Cerebellar nuclear complex (tissue), 1 donor: ENCODE data around the gene AP3S1.
"Not testable (repeated sequence)": the region's sequence is repeated elsewhere in the genome, so short reads cannot be mapped to it uniquely, and the experiment has no call there.

Experiments
- DNase-seq, 2 experiments: peaks; one replicate each; lab custom pipeline; 2025; lab: John Stamatoyannopoulos, UW

The AP3S1 gene

GRCh38 chr5:115824983-115825382 lies 16.8 kb upstream of the AP3S1 start:
- DNase-seq: not testable (repeated sequence)

- DNase-seq: no peak
These were observed 15.8 kb upstream of the AP3S1 start for GRCh38 chr5:115825948-115826347.

- DNase-seq: no peak
These were observed 11.8 kb upstream of the AP3S1 start for GRCh38 chr5:115829913-115830312.

- no peak for DNase-seq
These were observed 10.5 kb upstream of the AP3S1 start for GRCh38 chr5:115831163-115831768.

- no peak for DNase-seq
These were observed 6.3 kb upstream of the AP3S1 start for GRCh38 chr5:115835481-115835880.

GRCh38 chr5:115838885-115839518 lies 2.7 kb upstream of the AP3S1 start:
- no peak for DNase-seq

GRCh38 chr5:115840873-115841272 lies 862 bp upstream of the AP3S1 start:
- DNase-seq: no peak

GRCh38 chr5:115842089-115842935 lies 577 bp downstream of the AP3S1 start:
- no peak for DNase-seq

GRCh38 chr5:115842952-115843351 lies 1.2 kb downstream of the AP3S1 start:
- no peak for DNase-seq

- no peak for DNase-seq
These were observed 1.9 kb downstream of the AP3S1 start for GRCh38 chr5:115843444-115844130.

- DNase-seq: no peak
These were observed 2.6 kb downstream of the AP3S1 start for GRCh38 chr5:115844321-115844817.

GRCh38 chr5:115847290-115847689 lies 5.6 kb downstream of the AP3S1 start:
- DNase-seq: no peak

- DNase-seq: no peak
These were observed 7.6 kb downstream of the AP3S1 start for GRCh38 chr5:115849258-115849798.

GRCh38 chr5:115850744-115851416 lies 9.1 kb downstream of the AP3S1 start:
- no peak for DNase-seq

GRCh38 chr5:115854139-115854538 lies 12.4 kb downstream of the AP3S1 start:
- no peak for DNase-seq

GRCh38 chr5:115855959-115856358 lies 14.2 kb downstream of the AP3S1 start:
- DNase-seq: no peak

- DNase-seq: no peak
These were observed 15.3 kb downstream of the AP3S1 start for GRCh38 chr5:115857057-115857479.

- no peak for DNase-seq
These were observed 16.1 kb downstream of the AP3S1 start for GRCh38 chr5:115857626-115858349.

GRCh38 chr5:115858396-115858795 lies 16.7 kb downstream of the AP3S1 start:
- DNase-seq: no peak

- no peak for DNase-seq
These were observed 17.6 kb downstream of the AP3S1 start for GRCh38 chr5:115859378-115859777.
